Lower leg skin (tissue), 4 donors: Measurements from ENCODE around the gene RAB11FIP3. TPM values are rescaled to one million over a fixed set of nuclear protein-coding genes. Genes with fewer than 3 reads are reported as not detected.

Source experiments
- DNase-seq, 2 donors: peaks; one replicate each; pipeline ENCODE4 v3.0.0-alpha.2; 2019; ENCODE audit warnings: low spot score in 2 of 2
- H3K4me3 ChIP-seq: fragments of 200-600 bp; sonication (generic); 2 replicates; pipeline ENCODE4 v1.5.1; 2017; ENCODE audit warnings: mild to moderate bottlenecking, low read depth; ENCODE audit not compliant: poor library complexity, severe bottlenecking
- POLR2A ChIP-seq, 2 donors: fragments of 450-650 bp; IDR thresholded peaks; one replicate each; pipeline ENCODE4 v1.6.1; 2016 to 2017; ENCODE audit warnings: antibody characterized with exemption in 2 of 2, mild to moderate bottlenecking in 1 of 2, moderate library complexity in 1 of 2
- WGBS, 2 donors: methylation state at CpG; one replicate each; pipeline ENCODE4 v1.1.5; 2018; 5-methylcytosine and 5-hydroxymethylcytosine counted together
- intact Hi-C: fragments of 100-400 bp; cut with DNase I; formaldehyde crosslinking; loops from one replicate; pipeline ENCODE4 v1.15.0; 2023; ENCODE audit warnings: low total_unique reads
- total RNA-seq, 4 donors: library from RNA; depleted of rRNA; stranded (reverse); fragments of >200 nt; gene quantifications; one replicate each; pipeline ENCODE4 v1.1.0, GENCODE V29; 2016
- TF ChIP-seq, protein P1 (sequence below), 3 donors: fragments of 450-650 bp; IDR thresholded peaks; one replicate each; pipeline ENCODE4 v1.5.1; 2016; ENCODE audit warnings: antibody characterized with exemption in 3 of 3, mild to moderate bottlenecking in 3 of 3, moderate library complexity in 2 of 3

The RAB11FIP3 gene
- total RNA-seq, 4 donors from 2014 or later: 22.1 to 66.3 (median 27.7) TPM

DNA sequence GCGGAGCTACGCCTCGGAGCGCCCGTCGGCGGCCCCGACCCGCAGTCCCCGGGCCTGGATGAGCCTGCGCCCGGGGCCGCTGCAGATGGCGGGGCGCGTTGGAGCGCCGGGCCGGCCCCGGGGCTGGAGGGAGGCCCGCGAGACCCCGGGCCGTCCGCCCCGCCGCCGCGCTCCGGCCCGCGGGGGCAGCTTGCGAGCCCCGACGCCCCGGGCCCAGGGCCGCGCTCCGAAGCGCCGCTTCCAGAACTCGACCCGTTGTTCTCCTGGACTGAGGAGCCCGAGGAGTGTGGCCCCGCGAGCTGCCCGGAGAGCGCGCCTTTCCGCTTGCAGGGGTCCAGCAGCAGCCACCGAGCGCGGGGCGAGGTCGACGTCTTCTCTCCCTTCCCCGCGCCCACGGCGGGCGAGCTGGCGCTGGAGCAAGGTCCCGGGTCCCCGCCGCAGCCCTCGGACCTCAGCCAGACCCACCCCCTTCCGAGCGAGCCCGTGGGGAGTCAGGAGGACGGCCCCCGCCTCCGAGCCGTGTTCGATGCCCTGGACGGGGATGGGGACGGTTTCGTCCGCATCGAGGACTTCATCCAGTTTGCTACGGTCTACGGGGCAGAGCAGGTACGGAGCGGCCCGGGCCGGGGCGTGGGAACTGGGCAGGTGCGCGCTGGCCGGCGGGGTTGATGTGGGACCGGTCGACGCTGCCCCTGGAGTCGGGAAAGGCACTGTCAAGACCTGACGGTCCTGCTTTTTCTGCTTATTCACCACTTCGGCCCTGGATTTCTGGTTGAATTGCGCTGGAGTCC, 861 bp downstream of the RAB11FIP3 start:
- peak in 1 of 2 donors; percentile 90 for DNase-seq
- no peak for TF ChIP-seq POLR2A (IDR thresholded peaks at IDR 0.05)
- TF ChIP-seq, protein P1, sequence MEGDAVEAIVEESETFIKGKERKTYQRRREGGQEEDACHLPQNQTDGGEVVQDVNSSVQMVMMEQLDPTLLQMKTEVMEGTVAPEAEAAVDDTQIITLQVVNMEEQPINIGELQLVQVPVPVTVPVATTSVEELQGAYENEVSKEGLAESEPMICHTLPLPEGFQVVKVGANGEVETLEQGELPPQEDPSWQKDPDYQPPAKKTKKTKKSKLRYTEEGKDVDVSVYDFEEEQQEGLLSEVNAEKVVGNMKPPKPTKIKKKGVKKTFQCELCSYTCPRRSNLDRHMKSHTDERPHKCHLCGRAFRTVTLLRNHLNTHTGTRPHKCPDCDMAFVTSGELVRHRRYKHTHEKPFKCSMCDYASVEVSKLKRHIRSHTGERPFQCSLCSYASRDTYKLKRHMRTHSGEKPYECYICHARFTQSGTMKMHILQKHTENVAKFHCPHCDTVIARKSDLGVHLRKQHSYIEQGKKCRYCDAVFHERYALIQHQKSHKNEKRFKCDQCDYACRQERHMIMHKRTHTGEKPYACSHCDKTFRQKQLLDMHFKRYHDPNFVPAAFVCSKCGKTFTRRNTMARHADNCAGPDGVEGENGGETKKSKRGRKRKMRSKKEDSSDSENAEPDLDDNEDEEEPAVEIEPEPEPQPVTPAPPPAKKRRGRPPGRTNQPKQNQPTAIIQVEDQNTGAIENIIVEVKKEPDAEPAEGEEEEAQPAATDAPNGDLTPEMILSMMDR (IDR thresholded peaks at IDR 0.05): no peak
- 0 to 5% methylated on average over 3 to 29 of the region's 97 CpGs for WGBS, 2 donors
- intact Hi-C loops: no loop called here
- peak overlapping the region; percentile 48 for H3K4me3 ChIP-seq

DNA sequence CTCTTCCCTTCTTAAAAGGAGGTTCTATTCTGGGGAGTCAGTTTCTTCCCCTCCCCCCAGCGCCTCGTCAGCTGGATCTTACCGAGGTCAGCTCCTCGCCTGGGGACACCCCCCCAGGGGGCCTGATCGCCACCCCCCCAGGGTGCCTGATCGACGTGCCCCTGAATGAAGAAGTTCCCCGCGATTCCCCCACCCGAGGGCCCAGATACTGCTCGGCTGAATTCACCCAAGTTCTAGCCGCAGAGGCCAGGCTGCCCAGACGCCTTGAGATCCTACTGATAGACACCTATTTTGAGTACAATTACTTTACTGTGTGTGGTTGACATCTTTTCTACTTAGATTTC, 1.4 kb downstream of the RAB11FIP3 start:
- WGBS, 2 donors: 12 to 13% methylated on average over 10 to 13 of the region's 13 CpGs
- no peak overlapping the region for H3K4me3 ChIP-seq
- no peak for TF ChIP-seq POLR2A (IDR thresholded peaks at IDR 0.05)
- TF ChIP-seq, protein P1 (IDR thresholded peaks at IDR 0.05): no peak

DNA sequence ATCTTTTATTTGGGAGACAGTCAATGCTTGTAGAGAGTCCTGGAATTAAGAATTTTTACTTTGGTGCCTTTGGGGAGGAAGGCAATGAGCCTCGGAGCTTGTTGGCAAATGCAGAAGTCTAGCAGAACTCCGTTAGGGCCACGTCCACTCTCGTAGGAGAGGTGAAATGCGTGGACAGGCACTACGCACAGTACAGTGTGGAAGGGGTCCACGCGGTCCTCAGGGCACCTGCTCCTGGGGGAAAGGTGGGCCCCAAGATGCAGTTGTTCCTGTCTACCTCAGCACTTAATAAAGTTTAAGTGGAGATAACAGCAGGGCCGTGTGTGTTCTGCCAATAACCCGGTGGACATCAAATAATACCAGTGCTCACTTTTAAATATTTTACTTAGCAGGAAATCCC, 1.8 kb downstream of the RAB11FIP3 start:
- no peak for DNase-seq
- 58 to 60% methylated on average over 10 of the region's 10 CpGs for WGBS, 2 donors
- intact Hi-C loops: no loop called here
- TF ChIP-seq, protein P1 (IDR thresholded peaks at IDR 0.05): no peak
- no peak for TF ChIP-seq POLR2A (IDR thresholded peaks at IDR 0.05)
- no peak overlapping the region for H3K4me3 ChIP-seq

More for the DNA sequence above, 1.4 kb downstream of the RAB11FIP3 start:
- no peak for DNase-seq
- intact Hi-C loops: no loop called here

DNA sequence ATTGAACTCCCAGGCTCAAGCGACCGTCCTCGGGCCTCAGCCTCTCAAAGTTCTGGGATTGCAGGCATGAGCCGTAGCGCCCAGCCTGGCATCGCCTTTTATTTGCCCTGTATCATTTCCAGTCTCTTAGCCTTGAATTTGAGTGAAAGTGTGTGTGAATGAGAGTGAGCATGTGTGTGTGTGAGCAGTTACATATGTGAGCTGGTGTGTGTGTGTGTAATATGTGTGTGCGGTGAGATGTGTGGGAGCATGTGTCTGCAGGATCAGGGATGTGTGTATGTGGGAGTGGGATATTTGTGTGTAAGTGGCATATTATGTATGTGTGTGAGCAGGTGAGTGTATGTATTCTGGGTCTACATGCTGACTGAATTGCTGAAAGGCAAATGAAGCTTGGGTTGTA, 5.5 kb downstream of the RAB11FIP3 start:
- H3K4me3 ChIP-seq: no peak overlapping the region
- WGBS, 2 donors: 95 to 96% methylated on average over 7 of the region's 7 CpGs
- no peak for TF ChIP-seq POLR2A (IDR thresholded peaks at IDR 0.05)
- TF ChIP-seq, protein P1 (IDR thresholded peaks at IDR 0.05): no peak
- no peak for DNase-seq
- intact Hi-C loops: no loop called here

DNA sequence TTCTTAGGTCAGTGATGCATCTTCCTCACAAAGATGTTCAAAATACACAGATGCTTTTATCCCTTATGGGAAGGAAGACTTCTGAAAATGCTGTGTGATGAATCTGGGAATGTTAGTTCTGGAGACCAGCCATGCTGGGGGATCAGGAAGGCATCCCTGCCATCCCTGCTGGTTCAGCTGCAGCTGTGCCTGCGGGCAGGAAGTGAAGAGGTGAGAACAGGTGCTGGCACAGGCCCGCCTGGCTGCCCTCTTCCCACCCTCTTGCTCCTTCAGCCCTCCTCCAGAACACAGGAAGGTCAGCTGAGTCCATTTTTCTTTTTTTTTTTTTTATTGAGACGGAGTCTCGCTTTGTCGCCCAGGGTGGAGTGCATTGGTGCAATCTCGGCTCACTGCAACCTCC, 15.2 kb downstream of the RAB11FIP3 start:
- WGBS, 2 donors: 93 to 96% methylated on average over 6 of the region's 6 CpGs
- intact Hi-C loops: no loop called here
- DNase-seq: no peak
- TF ChIP-seq POLR2A (IDR thresholded peaks at IDR 0.05): no peak
- TF ChIP-seq, protein P1 (IDR thresholded peaks at IDR 0.05): no peak
- H3K4me3 ChIP-seq: no peak overlapping the region

DNA sequence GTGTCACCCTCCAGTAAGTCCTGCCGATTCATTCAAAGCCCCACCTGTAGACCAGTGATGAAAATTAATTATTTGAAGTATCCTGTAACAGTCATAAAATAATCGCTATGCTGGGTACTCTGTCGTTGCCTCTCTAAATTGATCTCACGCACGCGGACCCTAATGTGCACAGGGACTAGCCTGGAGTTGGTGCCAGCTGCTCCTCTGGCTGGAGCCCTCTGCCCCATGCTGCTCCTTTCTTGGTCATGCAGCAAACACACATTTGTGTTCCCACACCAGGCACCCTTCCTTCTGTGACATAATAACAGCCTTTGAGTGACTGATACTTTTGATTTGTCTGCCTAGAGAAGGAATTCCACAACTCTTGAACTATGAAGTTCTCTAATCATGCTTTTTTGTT, 16.0 kb downstream of the RAB11FIP3 start:
- intact Hi-C loops: no loop called here
- TF ChIP-seq POLR2A (IDR thresholded peaks at IDR 0.05): no peak
- TF ChIP-seq, protein P1 (IDR thresholded peaks at IDR 0.05): no peak
- DNase-seq: no peak
- 97% methylated on average over 6 of the region's 6 CpGs for WGBS, 2 donors
- no peak overlapping the region for H3K4me3 ChIP-seq
